ENCODE data around the gene TROAP.

Gene TROAP

GRCh38 chr12:49342066-49342913, 19.2 kb downstream of the TROAP start:
- DNase-seq (ENCODE audit: low spot score) = peak; percentile 74

GRCh38 chr12:49342914-49343731, 20.1 kb downstream of the TROAP start:
- peak; percentile 35 for DNase-seq (ENCODE audit: low spot score)

- DNase-seq (ENCODE audit: low spot score) = no peak
Observed at GRCh38 chr12:49344486-49345050, 21.5 kb downstream of the TROAP start.

GRCh38 chr12:49345051-49345824, 22.2 kb downstream of the TROAP start:
- DNase-seq (ENCODE audit: low spot score) = no peak

GRCh38 chr12:49345825-49346658, 23.0 kb downstream of the TROAP start:
- DNase-seq (ENCODE audit: low spot score) = no peak

GRCh38 chr12:49346659-49347310, 23.7 kb downstream of the TROAP start, which contains the start of gene DNAJC22:
Gene DNAJC22, plus strand, starts transcription at chr12:49346888. Its CDS starts 1,985 bp downstream, at chr12:49348873.
- DNase-seq (ENCODE audit: low spot score) = no peak

GRCh38 chr12:49347311-49348193, 24.5 kb downstream of the TROAP start:
- peak; percentile 78 for DNase-seq (ENCODE audit: low spot score)

GRCh38 chr12:49348781-49349180, 25.7 kb downstream of the TROAP start:
- no peak for DNase-seq (ENCODE audit: low spot score)

- DNase-seq (ENCODE audit: low spot score) = no peak
Observed at GRCh38 chr12:49349266-49349665, 26.2 kb downstream of the TROAP start.

- no peak for DNase-seq (ENCODE audit: low spot score)
Observed at GRCh38 chr12:49352351-49352750, 29.3 kb downstream of the TROAP start.

- no peak for DNase-seq (ENCODE audit: low spot score)
Observed at GRCh38 chr12:49355913-49356312, 32.9 kb downstream of the TROAP start.

- DNase-seq (ENCODE audit: low spot score) = peak; percentile 30
Observed at GRCh38 chr12:49357103-49357678, 34.1 kb downstream of the TROAP start.

- DNase-seq (ENCODE audit: low spot score) = peak; percentile 72
Observed at GRCh38 chr12:49358483-49359141, 35.6 kb downstream of the TROAP start.

- DNase-seq (ENCODE audit: low spot score) = no peak
Observed at GRCh38 chr12:49359671-49360070, 36.6 kb downstream of the TROAP start.

- DNase-seq (ENCODE audit: low spot score) = no peak
Observed at GRCh38 chr12:49362077-49362476, 39.0 kb downstream of the TROAP start.

- DNase-seq (ENCODE audit: low spot score) = no peak
Observed at GRCh38 chr12:49364989-49365388, 41.9 kb downstream of the TROAP start.

GRCh38 chr12:49365542-49365941, 42.5 kb downstream of the TROAP start:
- no peak for DNase-seq (ENCODE audit: low spot score)

GRCh38 chr12:49366096-49366651, 43.1 kb downstream of the TROAP start:
- DNase-seq (ENCODE audit: low spot score) = no peak

All from CD4-positive, alpha-beta T cell treated with Interleukin-2 at 100 ng/mL for 4 hours (primary cell).